Activated CD8-positive, alpha-beta T cell treated with anti-CD3 and anti-CD28 coated beads for 36 hours (primary cell): ENCODE data around the gene ITPR3. TPM values are rescaled to one million over a fixed set of nuclear protein-coding genes. Genes with fewer than 3 reads are reported as not detected.

Experiments
- ATAC-seq: fragments of 200-7000 bp; cut with Tn5 transposase; one replicate; pipeline ENCODE4 v1.10.0; 2021; ENCODE audit warnings: mild to moderate bottlenecking, moderate library complexity
- CTCF ChIA-PET: fragments of 350-600 bp; sonication (Branson Sonifier 250); formaldehyde crosslinking; loops from one replicate; lab custom pipeline; 2021; ENCODE audit warnings: antibody characterized with exemption; lab: Charles Lee
- POLR2A ChIA-PET: fragments of 350-600 bp; sonication (Branson Sonifier 250); formaldehyde crosslinking; loops from one replicate; lab custom pipeline; 2021; ENCODE audit warnings: antibody characterized with exemption; lab: Charles Lee
- DNase-seq: peaks from one replicate; pipeline ENCODE4 v3.0.0-alpha.2; 2020
- H3K27ac Mint-ChIP-seq: one replicate; pipeline ENCODE4 v1.8.0; 2021; ENCODE audit warnings: mild to moderate bottlenecking, mixed read lengths
- H3K27me3 Mint-ChIP-seq: one replicate; pipeline ENCODE4 v1.8.0; 2021; ENCODE audit warnings: mixed read lengths
- H3K36me3 Mint-ChIP-seq: one replicate; pipeline ENCODE4 v1.8.0; 2021; ENCODE audit warnings: low read depth, mixed read lengths
- H3K4me1 Mint-ChIP-seq: one replicate; pipeline ENCODE4 v1.8.0; 2021; ENCODE audit warnings: low read depth, mixed read lengths
- H3K4me3 Mint-ChIP-seq: one replicate; pipeline ENCODE4 v1.8.0; 2021; ENCODE audit warnings: mild to moderate bottlenecking, moderate library complexity, mixed read lengths
- H3K9me3 Mint-ChIP-seq: one replicate; pipeline ENCODE4 v1.8.0; 2021; ENCODE audit warnings: mixed read lengths
- intact Hi-C: fragments of 100-400 bp; cut with micrococcal nuclease; formaldehyde crosslinking; loops from one replicate; pipeline ENCODE4 v1.10.0; 2022
- total RNA-seq, 2 experiments: library from RNA; stranded (reverse); gene quantifications; one replicate each; pipeline ENCODE4 v1.2.3, GENCODE V29; 2021
- TF ChIP-seq, protein P1 (sequence below): fragments of 200-600 bp; IDR thresholded peaks from one replicate; pipeline ENCODE4 v1.8.0; 2022; ENCODE audit warnings: antibody characterized with exemption, mild to moderate bottlenecking

The ITPR3 gene
- total RNA-seq, 2 experiments from 2014 or later = 36.6 to 38.0 TPM

DNA sequence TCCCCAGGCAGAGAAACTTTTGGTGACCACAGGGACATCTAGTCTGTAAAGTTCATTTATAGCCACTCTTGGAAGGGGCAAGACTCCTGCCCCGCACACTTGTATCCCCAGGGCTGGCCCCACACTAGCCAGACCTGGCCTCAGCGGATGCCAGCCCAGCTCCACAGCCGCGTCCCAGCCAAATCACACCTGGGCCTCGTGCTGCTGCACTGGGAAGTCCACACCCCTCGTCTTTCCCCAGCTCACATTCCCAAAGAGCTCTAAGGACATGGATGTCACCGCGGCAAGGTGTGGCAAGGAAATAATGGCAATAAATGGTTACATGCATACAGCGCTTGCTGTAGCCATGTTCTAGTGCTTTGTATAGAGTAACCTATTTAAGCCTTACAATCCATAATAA, 117.0 kb downstream of the ITPR3 start:
- ATAC-seq (no peak), DNase-seq (no peak)
- Mint-ChIP-seq H3K4me3 (no peak overlapping the region), H3K27me3 (peaks cover 3% of the 10 kb centered on the region), H3K27ac (no peak overlapping the region), H3K36me3 (no peaks in the 10 kb centered on the region), H3K9me3 (no peaks in the 10 kb centered on the region), H3K4me1 (no peaks in the 10 kb centered on the region)
- TF ChIP-seq, protein P1, sequence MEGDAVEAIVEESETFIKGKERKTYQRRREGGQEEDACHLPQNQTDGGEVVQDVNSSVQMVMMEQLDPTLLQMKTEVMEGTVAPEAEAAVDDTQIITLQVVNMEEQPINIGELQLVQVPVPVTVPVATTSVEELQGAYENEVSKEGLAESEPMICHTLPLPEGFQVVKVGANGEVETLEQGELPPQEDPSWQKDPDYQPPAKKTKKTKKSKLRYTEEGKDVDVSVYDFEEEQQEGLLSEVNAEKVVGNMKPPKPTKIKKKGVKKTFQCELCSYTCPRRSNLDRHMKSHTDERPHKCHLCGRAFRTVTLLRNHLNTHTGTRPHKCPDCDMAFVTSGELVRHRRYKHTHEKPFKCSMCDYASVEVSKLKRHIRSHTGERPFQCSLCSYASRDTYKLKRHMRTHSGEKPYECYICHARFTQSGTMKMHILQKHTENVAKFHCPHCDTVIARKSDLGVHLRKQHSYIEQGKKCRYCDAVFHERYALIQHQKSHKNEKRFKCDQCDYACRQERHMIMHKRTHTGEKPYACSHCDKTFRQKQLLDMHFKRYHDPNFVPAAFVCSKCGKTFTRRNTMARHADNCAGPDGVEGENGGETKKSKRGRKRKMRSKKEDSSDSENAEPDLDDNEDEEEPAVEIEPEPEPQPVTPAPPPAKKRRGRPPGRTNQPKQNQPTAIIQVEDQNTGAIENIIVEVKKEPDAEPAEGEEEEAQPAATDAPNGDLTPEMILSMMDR = no peak
- ChIA-PET POLR2A (interaction anchor here (1.8 kb wide), 1 partner anchor 27 kb away, joined by 8 read pairs; the partner anchor contains the start of gene UQCC2), CTCF (interaction anchor here (0.8 to 1.9 kb wide), 4 partner anchors 27 to 317 kb away, joined by 3 to 7 read pairs (median 5); partner anchors contain the start of gene UQCC2)
- intact Hi-C loops = no loop called here

- TF ChIP-seq, protein P1 = no peak
- Mint-ChIP-seq H3K36me3 (no peaks in the 10 kb centered on the region), H3K4me3 (no peak overlapping the region), H3K27ac (no peak overlapping the region), H3K27me3 (peaks cover 5% of the 10 kb centered on the region), H3K9me3 (no peaks in the 10 kb centered on the region), H3K4me1 (no peaks in the 10 kb centered on the region)
- ATAC-seq (no peak), DNase-seq (no peak)
- CTCF ChIA-PET = interaction anchor here (1.7 to 9.9 kb wide), 2 partner anchors 27 to 31 kb away, joined by 7 to 87 read pairs; partner anchors contain the start of gene UQCC2
- intact Hi-C loops = no loop called here
- POLR2A ChIA-PET = interaction anchor here (1.8 kb wide), 1 partner anchor 28 kb away, joined by 8 read pairs; the partner anchor contains the start of gene UQCC2
Observed at GRCh38 chr6:33738879-33739278, 117.8 kb downstream of the ITPR3 start.

GRCh38 chr6:33739571-33739970, 118.4 kb downstream of the ITPR3 start:
- intact Hi-C loops = no loop called here
- peaks cover 5% of the 10 kb centered on the region for H3K27me3 Mint-ChIP-seq
- H3K27ac Mint-ChIP-seq = no peak overlapping the region
- ChIA-PET CTCF (interaction anchor here (0.7 to 9.9 kb wide), 3 partner anchors 30 to 415 kb away, joined by 3 to 87 read pairs (median 3); no protein-coding TSS in a partner anchor), POLR2A (no interaction called here)
- TF ChIP-seq, protein P1 = no peak
- H3K4me1 Mint-ChIP-seq = peaks cover 2% of the 10 kb centered on the region
- no peak for DNase-seq
- no peaks in the 10 kb centered on the region for H3K36me3 Mint-ChIP-seq
- ATAC-seq = no peak
- H3K9me3 Mint-ChIP-seq = no peaks in the 10 kb centered on the region
- no peak overlapping the region for H3K4me3 Mint-ChIP-seq

DNA sequence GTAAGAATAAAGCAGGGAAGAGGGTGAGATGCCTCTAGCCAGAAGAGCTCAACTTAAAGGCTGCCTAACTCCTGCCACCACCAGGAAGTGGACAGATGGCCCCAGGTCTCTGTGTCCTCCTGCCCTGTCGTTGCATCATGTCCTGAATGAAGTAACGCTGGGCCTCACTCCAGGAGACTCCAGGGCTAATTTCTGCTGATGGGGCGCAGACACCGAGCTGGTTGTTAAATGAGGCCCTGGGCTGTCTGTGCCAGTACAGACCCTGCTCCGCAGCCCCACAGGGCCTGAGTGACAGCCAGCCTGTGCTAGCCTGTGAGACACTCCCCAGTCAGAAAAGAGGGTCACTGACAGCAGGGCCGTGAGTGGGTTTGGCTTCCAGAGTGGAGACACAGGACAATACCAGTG, 119.1 kb downstream of the ITPR3 start:
- DNase-seq = no peak
- Mint-ChIP-seq H3K27me3 (peaks cover 5% of the 10 kb centered on the region), H3K4me1 (peaks cover 2% of the 10 kb centered on the region), H3K4me3 (no peak overlapping the region), H3K36me3 (no peaks in the 10 kb centered on the region), H3K9me3 (no peaks in the 10 kb centered on the region), H3K27ac (no peak overlapping the region)
- no peak for ATAC-seq
- ChIA-PET POLR2A (no interaction called here), CTCF (interaction anchor here (0.7 to 9.9 kb wide), 3 partner anchors 30 to 415 kb away, joined by 3 to 87 read pairs (median 3); no protein-coding TSS in a partner anchor)
- intact Hi-C loops = no loop called here
- TF ChIP-seq, protein P1 = no peak

- intact Hi-C loops = no loop called here
- Mint-ChIP-seq H3K4me3 (no peak overlapping the region), H3K4me1 (peaks cover 2% of the 10 kb centered on the region), H3K9me3 (no peaks in the 10 kb centered on the region), H3K36me3 (no peaks in the 10 kb centered on the region), H3K27me3 (peaks cover 5% of the 10 kb centered on the region), H3K27ac (no peak overlapping the region)
- TF ChIP-seq, protein P1 = no peak
- CTCF ChIA-PET = interaction anchor here (1.3 to 9.9 kb wide), 3 partner anchors 18 to 115 kb away, joined by 3 to 87 read pairs (median 3); no protein-coding TSS in a partner anchor
- POLR2A ChIA-PET = no interaction called here
- ATAC-seq = no peak
- no peak for DNase-seq
Observed at GRCh38 chr6:33740794-33741193, 119.7 kb downstream of the ITPR3 start.
